ENCODE data around the gene CD300H.
"Not testable (repeated sequence)": the region's sequence is repeated elsewhere in the genome, so short reads cannot be mapped to it uniquely, and the experiment has no call there.

Gene CD300H

GRCh38 chr17:74584292-74585060 is 17.2 kb upstream of the CD300H start:
- no peak for DNase-seq

- DNase-seq: no peak
These were observed 15.3 kb upstream of the CD300H start for GRCh38 chr17:74582633-74583032.

GRCh38 chr17:74579900-74580299 is 12.6 kb upstream of the CD300H start:
- DNase-seq: no peak

- no peak for DNase-seq
These were observed 11.7 kb upstream of the CD300H start for GRCh38 chr17:74578979-74579378.

DNA sequence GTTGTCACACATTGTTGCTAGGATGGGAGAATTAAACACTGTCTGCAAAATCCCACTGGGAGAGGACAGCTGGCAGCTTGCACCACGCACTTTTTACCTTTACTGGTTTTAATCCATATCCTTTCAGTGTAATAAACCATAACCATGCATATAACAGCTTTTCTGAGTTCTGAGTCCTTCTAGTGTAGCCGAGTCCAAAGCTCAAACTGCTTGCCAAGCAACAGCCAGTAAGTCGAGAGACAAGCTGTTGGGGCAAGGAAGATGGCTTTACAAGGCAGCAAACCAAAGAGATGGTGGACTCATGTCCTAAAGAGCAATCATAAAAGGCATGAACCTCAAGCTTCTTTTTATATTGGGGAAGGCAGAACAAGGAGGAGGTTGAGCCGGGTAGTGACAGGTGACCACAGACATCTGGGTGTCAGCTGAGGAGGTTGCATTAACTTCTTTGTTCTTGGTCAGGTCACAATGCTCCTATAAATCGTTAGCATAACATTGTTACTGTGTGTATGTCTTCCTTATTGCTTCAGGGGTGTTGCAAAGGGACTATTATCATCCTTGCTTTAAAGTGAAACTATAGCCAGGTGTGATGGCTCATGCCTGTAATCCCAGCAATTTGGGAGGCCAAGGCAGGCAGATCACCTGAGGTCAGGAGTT is 7.3 kb upstream of the CD300H start:
- DNase-seq: no peak

DNA sequence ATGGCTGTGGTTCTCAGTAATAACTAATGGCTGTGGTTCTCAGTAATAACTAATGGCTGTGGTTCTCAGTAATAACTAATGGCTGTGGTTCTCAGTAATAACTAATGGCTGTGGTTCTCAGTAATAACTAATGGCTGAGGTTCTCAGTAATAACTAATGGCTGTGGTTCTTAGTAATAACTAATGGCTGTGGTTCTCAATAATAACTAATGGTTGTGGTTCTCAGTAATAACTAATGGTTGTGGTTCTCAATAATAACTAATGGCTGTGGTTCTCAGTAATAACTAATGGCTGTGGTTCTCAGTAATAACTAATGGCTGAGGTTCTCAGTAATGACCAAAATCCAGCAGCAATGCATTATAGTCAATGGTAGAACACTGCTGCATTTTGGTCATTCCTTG is 6.3 kb upstream of the CD300H start:
- not testable (repeated sequence) for DNase-seq

GRCh38 chr17:74573169-74573568 is 5.9 kb upstream of the CD300H start:
- no peak for DNase-seq

DNA sequence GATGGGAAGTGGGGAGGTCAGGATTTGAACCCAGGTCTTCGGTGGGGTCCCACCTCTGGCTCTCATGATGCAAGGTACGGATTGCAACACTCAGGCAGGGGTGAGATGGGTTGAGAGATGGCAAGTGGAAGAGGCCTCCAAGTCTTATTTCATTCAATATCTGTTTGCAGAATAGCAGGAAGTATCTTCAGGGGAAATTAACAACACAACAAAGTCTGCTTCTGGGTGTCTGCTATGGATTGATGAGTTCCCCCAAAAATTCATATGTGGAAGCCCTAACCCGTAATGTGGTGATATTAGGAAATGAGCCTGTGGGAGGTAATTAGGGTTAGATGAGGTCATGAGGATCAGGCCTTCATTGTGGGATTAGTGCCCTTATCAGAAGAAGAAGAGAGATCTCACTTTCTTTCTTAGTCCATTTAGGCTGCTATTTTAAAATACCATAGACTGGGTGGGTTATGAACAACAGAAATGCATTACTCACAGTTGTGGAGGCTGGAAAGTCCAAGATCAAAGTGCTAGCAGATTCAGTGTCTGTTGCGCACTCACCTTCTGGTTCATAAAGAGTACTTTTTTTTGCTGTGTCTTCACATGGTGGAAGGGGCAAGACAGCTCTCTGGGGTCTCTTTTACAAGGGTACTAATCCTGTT is 4.4 kb upstream of the CD300H start:
- no peak for DNase-seq

- peak; percentile 82 for DNase-seq
These were observed 2.0 kb upstream of the CD300H start for GRCh38 chr17:74569020-74570003.

GRCh38 chr17:74568106-74568873 is 981 bp upstream of the CD300H start:
- DNase-seq: no peak

DNA sequence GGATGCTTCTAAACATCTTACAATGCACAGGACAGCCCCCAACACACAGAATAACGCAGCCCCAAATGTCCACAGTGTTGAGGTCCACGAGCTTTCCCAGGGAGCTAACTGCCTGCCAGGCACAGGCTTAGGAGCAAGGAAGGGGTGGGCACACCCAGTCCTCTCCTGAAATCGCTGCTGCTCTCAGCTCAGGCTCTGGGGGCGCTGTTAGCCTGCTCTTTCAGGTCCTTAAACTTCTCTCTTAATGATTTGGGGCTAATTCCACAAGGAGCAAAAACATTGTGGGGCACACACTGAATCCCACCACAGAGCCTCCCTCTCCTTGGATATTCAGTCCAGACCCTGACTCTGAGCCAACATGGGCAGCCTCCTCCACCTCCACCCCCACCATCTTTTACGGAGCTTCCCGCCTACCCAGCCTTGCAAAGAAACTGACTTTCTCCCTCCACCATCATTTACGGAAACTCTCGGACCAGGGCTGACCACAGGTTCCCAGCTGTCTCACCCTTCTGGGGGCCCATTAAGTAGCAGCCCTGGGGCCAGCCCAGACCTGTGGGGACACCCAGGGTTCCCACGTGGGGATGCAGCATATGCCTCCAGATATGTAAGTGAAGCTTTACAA is 1.1 kb downstream of the CD300H start:
- peak; percentile 16 for DNase-seq

GRCh38 chr17:74565126-74565525 is 2.2 kb downstream of the CD300H start:
- DNase-seq: no peak

DNA sequence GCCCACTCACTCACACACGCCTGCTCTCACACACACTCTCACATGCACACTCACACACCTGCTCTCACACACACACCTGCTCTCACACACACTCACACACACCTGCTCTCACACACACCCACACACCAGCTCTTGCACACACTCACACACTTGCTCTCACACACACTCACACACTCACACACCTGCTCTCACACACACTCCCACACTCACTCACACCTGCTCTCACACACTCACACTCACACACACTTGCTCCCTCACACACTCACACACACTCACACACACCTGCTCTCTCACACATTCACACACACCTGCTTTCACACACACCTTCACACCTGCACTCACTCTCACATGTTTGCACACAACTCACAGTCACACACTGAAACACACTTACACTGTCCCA is 4.0 kb downstream of the CD300H start:
- DNase-seq: no peak

GRCh38 chr17:74561586-74561985 is 5.7 kb downstream of the CD300H start:
- no peak for DNase-seq

DNA sequence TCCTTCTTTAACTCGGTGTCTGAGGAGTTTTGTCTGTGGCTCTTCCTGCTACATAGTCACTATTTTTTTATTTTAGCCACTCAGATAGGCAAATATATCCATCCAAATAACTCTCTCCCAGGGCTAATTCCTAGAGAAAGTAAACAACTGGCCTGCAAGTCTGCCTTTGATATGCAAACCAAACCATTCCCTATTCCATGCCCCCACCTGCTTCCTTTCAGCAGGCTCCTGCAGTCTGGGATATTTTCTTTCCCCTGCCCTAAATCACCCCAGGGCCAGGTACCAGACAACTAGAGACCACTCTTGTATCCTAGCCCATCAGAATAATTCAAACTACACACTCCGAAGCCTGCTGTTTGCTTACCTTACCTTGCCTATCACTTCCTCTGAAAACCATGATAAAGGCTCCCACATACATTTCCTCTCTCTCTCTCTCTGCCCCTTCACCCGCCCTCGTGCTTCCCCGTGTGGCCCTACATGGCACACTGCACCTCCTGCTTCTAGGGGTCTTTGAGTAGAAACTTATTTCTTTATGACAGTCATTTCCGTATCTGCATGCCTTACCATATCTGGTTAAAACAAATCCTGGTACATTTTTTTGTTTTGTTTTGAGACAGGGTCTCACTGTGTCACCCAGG is 8.3 kb downstream of the CD300H start:
- no peak for DNase-seq

- not testable (repeated sequence) for DNase-seq
These were observed 8.9 kb downstream of the CD300H start for GRCh38 chr17:74558402-74558801.

GRCh38 chr17:74555427-74555940 is 11.8 kb downstream of the CD300H start:
- no peak for DNase-seq

DNA sequence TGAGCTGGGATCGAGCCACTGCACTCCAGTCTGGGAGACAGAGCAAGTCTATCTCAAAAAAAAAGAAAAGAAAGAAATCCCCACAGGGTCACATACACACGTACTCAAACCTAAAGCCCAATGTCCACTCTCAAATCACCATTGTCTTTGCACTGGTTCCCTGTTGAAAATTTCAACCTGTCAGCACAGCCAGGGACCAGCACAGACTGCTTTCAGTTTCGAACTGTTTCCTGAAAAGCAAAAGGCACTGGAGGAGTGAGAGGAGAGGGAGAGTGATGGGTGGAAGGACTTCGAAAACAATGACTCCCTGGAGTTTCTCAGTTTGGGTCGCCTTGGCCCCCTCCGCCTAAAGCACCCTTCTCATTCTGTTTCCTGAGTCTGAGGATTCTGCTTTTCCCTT is 12.4 kb downstream of the CD300H start:
- no peak for DNase-seq

- DNase-seq: peak; percentile 6
These were observed 15.3 kb downstream of the CD300H start for GRCh38 chr17:74552037-74552436.

- no peak for DNase-seq
These were observed 16.7 kb downstream of the CD300H start for GRCh38 chr17:74550602-74551001.

DNA sequence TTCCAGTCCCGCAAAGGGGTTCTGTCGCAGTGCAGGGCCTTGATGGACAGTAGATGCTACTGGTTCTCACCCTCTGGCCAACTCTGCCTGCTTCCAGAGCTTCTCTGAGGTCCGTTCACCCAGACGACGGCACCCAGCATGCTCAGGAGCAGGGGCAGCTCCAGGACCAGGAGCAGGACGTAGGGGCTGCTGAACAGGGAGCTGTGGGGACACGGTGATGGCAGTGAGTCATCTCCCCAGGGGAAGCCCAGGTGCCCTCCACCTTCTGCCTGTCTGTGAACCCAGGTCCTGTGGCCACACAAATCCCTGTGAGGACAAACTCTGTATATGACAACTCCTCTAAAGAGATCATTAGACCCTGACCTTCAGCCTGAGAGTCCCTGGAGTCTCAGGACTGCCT is 18.0 kb downstream of the CD300H start:
- DNase-seq: no peak

All from EL (cell line).